GM12878 (cell line): ENCODE results near the gene ASAP2. TPM values are rescaled to one million over a fixed set of nuclear protein-coding genes. Genes with fewer than 3 reads are reported as not detected.

Source experiments
- ATAC-seq: fragments of 200-7000 bp; cut with Tn5 transposase; 3 replicates; pipeline ENCODE4 v1.9.1; 2020; ENCODE audit warnings: mild to moderate bottlenecking, moderate library complexity
- BruUV-seq: library from RNA; stranded (reverse); fragments of 400-500 nt; replicated peaks from 2 replicates; lab custom pipeline; 2021; lab: Mats Ljungman, UMichigan
- CTCF ChIA-PET: fragments of 300-600 bp; sonication (Branson Sonifier 250); formaldehyde crosslinking; extraction: SDS; loops from one replicate; lab custom pipeline; 2021; ENCODE audit warnings: inconsistent platforms; lab: Yijun Ruan, JAX
- POLR2A ChIA-PET: fragments of 350-600 bp; formaldehyde crosslinking; extraction: SDS; loops from one replicate; lab custom pipeline; 2021; ENCODE audit warnings: inconsistent platforms; lab: Charles Lee
- RAD21 ChIA-PET: fragments of 300-600 bp; sonication (Branson Sonifier 250); formaldehyde crosslinking; loops from one replicate; lab custom pipeline; 2023; ENCODE audit warnings: antibody characterized with exemption; ENCODE audit not compliant: unreplicated experiment; lab: Charles Lee
- SMC1A ChIA-PET: fragments of 300-600 bp; sonication (Branson Sonifier 250); formaldehyde crosslinking; loops from one replicate; lab custom pipeline; 2023; ENCODE audit not compliant: unreplicated experiment, uncharacterized antibody; lab: Charles Lee
- DNase-seq: peaks from one replicate; pipeline ENCODE4 v3.0.0-alpha.2; 2011; ENCODE audit warnings: low read depth, low spot score
- FAIRE-seq: peaks from 3 replicates; lab custom pipeline; 2011; peaks lifted over from hg19 to GRCh38; lab: Jason Lieb, UNC
- H2AFZ ChIP-seq: 2 replicates; pipeline ENCODE4 v1.6.0; 2011; ENCODE audit warnings: low read depth, low read length, control low read depth; ENCODE audit not compliant: control insufficient read depth
- H3K27ac ChIP-seq: 2 replicates; pipeline ENCODE4 v1.5.1; 2011; ENCODE audit warnings: control low read depth; ENCODE audit not compliant: control insufficient read depth, insufficient read depth
- H3K27me3 ChIP-seq, 2 experiments: replicated peaks in 1 of 2; 2 replicates each; pipeline versions ENCODE4 v1.6.0 to v1.6.1; 2011; ENCODE audit warnings: low read length in 1 of 2; ENCODE audit not compliant: control insufficient read depth in 2 of 2, insufficient read depth in 2 of 2
- H3K36me3 ChIP-seq, 2 experiments: 2 replicates each; pipeline ENCODE4 v1.5.1; 2011; ENCODE audit warnings: low read length in 1 of 2; ENCODE audit not compliant: control insufficient read depth in 2 of 2, insufficient read depth in 2 of 2
- H3K4me1 ChIP-seq: 2 replicates; pipeline ENCODE4 v1.6.1; 2011; ENCODE audit warnings: mild to moderate bottlenecking, low read length, moderate library complexity, mixed read lengths; ENCODE audit not compliant: control insufficient read depth, insufficient read depth
- H3K4me2 ChIP-seq: 2 replicates; pipeline ENCODE4 v1.6.0; 2011; ENCODE audit warnings: control low read depth; ENCODE audit not compliant: control insufficient read depth, insufficient read depth
- H3K4me3 ChIP-seq: fragments of 200-600 bp; sonication (generic); 2 replicates; pipeline ENCODE4 v1.5.1; 2016
- H3K79me2 ChIP-seq: 2 replicates; pipeline ENCODE4 v1.6.0; 2011; ENCODE audit warnings: low read length; ENCODE audit not compliant: control insufficient read depth, insufficient read depth
- H3K9ac ChIP-seq: 2 replicates; pipeline ENCODE4 v1.8.0; 2011; ENCODE audit warnings: low read length, control low read depth, mixed read lengths; ENCODE audit not compliant: control insufficient read depth, insufficient read depth
- H3K9me3 ChIP-seq: replicated peaks from 3 replicates; pipeline ENCODE4 v1.5.1; 2011; ENCODE audit warnings: mild to moderate bottlenecking, low read length; ENCODE audit not compliant: control insufficient read depth, insufficient read depth
- H4K20me1 ChIP-seq: 2 replicates; pipeline ENCODE4 v1.6.0; 2011; ENCODE audit not compliant: control insufficient read depth, insufficient read depth
- MXI1 ChIP-seq: fragments of 150-350 bp; IDR thresholded peaks from 2 replicates; pipeline ENCODE4 v1.6.1; 2011; ENCODE audit warnings: low read depth, mild to moderate bottlenecking, inconsistent platforms, low read length, improper control_type of control experiment
- RBBP5 ChIP-seq: fragments of 200-600 bp; sonication (generic); conservative IDR thresholded peaks from 2 replicates; pipeline ENCODE4 v1.6.1; 2016
- SMC3 ChIP-seq: IDR thresholded peaks from 2 replicates; pipeline ENCODE4 v1.6.1; 2011; ENCODE audit warnings: low read length, improper control_type of control experiment, borderline replicate concordance
- WGBS: methylation state at CpG from one replicate; pipeline ENCODE4 v1.1.6; 2016; ENCODE audit warnings: low lambda C conversion rate; ENCODE audit not compliant: insufficient replicate concordance, insufficient coverage; ENCODE audit errors: missing lambda C conversion rate; 5-methylcytosine and 5-hydroxymethylcytosine counted together
- in situ Hi-C: fragments of 300-500 bp; cut with MboI; formaldehyde crosslinking; loops from 9 replicates; pipeline ENCODE4 v1.14.3; 2018; ENCODE audit warnings: mixed read lengths
- intact Hi-C: fragments of 100-400 bp; cut with micrococcal nuclease; formaldehyde crosslinking; loops from one replicate; pipeline ENCODE4 v1.14.2; 2022; ENCODE audit not compliant: unreplicated experiment
- polyA plus RNA-seq, 11 experiments: library from polyadenylated mRNA; depleted of rRNA in 4 of 11; unstranded in 6 of 11; stranded (reverse) in 5 of 11; fragments of >200 nt; fragmentation: Nextera tagmentation in 4 of 11; fragmentation: Illumina TruSeq in 1 of 11; extraction: Ambion mirVana in 4 of 11; extraction: Trizol in 1 of 11; gene quantifications; 1 replicate in 1 of 11; 2 replicates in 10 of 11; pipeline versions ENCODE4 v1.2.1 to v1.2.3, GENCODE V29; 2011 to 2016; ENCODE audit warnings: inconsistent platforms in 2 of 11, missing spikeins in 2 of 11, low read depth in 1 of 11
- total RNA-seq, 4 experiments: library from RNA; depleted of rRNA in 3 of 4; stranded (reverse); fragments of >200 nt in 3 of 4; fragmentation: Illumina TruSeq in 1 of 4; extraction: Trizol in 1 of 4; gene quantifications; 2 replicates each; pipeline versions ENCODE4 v1.2.1 to v1.2.3, GENCODE V29; 2013 to 2021
- TF ChIP-seq, protein P1 (sequence below): IDR thresholded peaks from 2 replicates; pipeline ENCODE4 v1.6.1; 2012; ENCODE audit warnings: low read depth, low read length, improper control_type of control experiment
- TF ChIP-seq, protein P2 (sequence below): fragments of 150-350 bp; IDR thresholded peaks from 2 replicates; pipeline ENCODE4 v1.6.1; 2016; ENCODE audit warnings: low read depth, low read length

Gene ASAP2
- total and polyA plus RNA-seq, 10 of the 15 experiments (the other 5 are each of a cell fraction or from before 2014, with no cell fraction given): 0.05 to 0.27 (median 0.07) TPM; not detected in 4

DNA sequence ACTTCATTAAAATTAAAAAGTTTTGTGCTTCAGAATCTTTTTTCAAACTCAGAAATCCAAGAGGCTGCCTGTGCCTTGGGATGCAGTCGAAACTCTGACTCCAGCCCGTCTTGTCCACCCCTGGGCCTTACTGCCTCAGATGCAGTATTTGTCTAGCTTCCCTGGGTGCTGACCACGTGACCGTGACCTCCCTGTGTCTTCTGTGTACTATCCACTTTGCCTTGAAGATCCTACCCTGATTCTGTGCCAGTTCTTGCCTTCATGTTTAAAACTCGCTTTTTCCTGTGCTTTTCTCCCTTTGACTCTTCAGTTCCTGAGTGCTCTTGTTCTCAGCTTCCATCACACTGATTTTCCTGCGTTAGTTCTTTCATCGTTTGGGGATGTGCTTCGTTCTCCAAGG is 136.0 kb downstream of the ASAP2 start:
- DNase-seq (no peak), FAIRE-seq (no peak), ATAC-seq (no peak)
- H3K79me2 ChIP-seq: no peaks in the 10 kb centered on the region
- no peak overlapping the region for H3K27ac ChIP-seq
- ChIA-PET POLR2A (no interaction called here), RAD21 (no interaction called here), CTCF (interaction anchor here (1.2 to 1.7 kb wide), 2 partner anchors 9 to 323 kb away, joined by 3 to 7 read pairs; no protein-coding TSS in a partner anchor), SMC1A (no interaction called here)
- peaks cover 0 to 4% of the 10 kb centered on the region in 2 experiments; a peak in 2 of 4 replicates for H3K27me3 ChIP-seq
- in situ Hi-C loops: no loop called here
- no peaks in the 10 kb centered on the region for H3K36me3 ChIP-seq
- 12% methylated on average over 8 of the region's 8 CpGs for WGBS
- H3K4me1 ChIP-seq: no peaks in the 10 kb centered on the region
- no peak for TF ChIP-seq SMC3
- TF ChIP-seq RBBP5: no peak
- no peak for TF ChIP-seq MXI1
- TF ChIP-seq, protein P1, sequence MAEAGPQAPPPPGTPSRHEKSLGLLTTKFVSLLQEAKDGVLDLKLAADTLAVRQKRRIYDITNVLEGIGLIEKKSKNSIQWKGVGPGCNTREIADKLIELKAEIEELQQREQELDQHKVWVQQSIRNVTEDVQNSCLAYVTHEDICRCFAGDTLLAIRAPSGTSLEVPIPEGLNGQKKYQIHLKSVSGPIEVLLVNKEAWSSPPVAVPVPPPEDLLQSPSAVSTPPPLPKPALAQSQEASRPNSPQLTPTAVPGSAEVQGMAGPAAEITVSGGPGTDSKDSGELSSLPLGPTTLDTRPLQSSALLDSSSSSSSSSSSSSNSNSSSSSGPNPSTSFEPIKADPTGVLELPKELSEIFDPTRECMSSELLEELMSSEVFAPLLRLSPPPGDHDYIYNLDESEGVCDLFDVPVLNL: no peak
- TF ChIP-seq, protein P2, sequence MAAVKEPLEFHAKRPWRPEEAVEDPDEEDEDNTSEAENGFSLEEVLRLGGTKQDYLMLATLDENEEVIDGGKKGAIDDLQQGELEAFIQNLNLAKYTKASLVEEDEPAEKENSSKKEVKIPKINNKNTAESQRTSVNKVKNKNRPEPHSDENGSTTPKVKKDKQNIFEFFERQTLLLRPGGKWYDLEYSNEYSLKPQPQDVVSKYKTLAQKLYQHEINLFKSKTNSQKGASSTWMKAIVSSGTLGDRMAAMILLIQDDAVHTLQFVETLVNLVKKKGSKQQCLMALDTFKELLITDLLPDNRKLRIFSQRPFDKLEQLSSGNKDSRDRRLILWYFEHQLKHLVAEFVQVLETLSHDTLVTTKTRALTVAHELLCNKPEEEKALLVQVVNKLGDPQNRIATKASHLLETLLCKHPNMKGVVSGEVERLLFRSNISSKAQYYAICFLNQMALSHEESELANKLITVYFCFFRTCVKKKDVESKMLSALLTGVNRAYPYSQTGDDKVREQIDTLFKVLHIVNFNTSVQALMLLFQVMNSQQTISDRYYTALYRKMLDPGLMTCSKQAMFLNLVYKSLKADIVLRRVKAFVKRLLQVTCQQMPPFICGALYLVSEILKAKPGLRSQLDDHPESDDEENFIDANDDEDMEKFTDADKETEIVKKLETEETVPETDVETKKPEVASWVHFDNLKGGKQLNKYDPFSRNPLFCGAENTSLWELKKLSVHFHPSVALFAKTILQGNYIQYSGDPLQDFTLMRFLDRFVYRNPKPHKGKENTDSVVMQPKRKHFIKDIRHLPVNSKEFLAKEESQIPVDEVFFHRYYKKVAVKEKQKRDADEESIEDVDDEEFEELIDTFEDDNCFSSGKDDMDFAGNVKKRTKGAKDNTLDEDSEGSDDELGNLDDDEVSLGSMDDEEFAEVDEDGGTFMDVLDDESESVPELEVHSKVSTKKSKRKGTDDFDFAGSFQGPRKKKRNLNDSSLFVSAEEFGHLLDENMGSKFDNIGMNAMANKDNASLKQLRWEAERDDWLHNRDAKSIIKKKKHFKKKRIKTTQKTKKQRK: no peak
- no peak overlapping the region for H3K4me3 ChIP-seq
- intact Hi-C loops: no loop called here
- no peak overlapping the region for H3K4me2 ChIP-seq
- H3K9me3 ChIP-seq: no peaks in the 10 kb centered on the region; the same call in 2 of the 3 replicates
- BruUV-seq: no TSS peak
- no peak overlapping the region for H3K9ac ChIP-seq
- H4K20me1 ChIP-seq: no peaks in the 10 kb centered on the region
- no peak overlapping the region for H2AFZ ChIP-seq
